Stimulated activated naive CD8-positive, alpha-beta T cell treated with anti-CD3 and anti-CD28 coated beads, Interleukin-15, amount 100 ng/mL, for 72 hours (primary cell): Measurements from ENCODE around the gene CWF19L2.
A peak's percentile ranks its signal among the peaks of the same experiment; 100 is the strongest.
"Not testable (repeated sequence)": the region's sequence is repeated elsewhere in the genome, so short reads cannot be mapped to it uniquely, and the experiment has no call there.

ENCODE experiments used
- ATAC-seq: fragments of 150-1000 bp; cut with Tn5 transposase; 2 replicates; pipeline ENCODE4 v1.10.0; 2021; ENCODE audit warnings: mild to moderate bottlenecking, moderate library complexity
- DNase-seq, 2 donors: peaks; one replicate each; pipeline ENCODE4 v3.0.0; 2021 to 2022
- H3K27ac Mint-ChIP-seq, 2 donors: one replicate each; pipeline ENCODE4 v1.8.0; 2022; ENCODE audit warnings: mild to moderate bottlenecking in 2 of 2, mixed read lengths in 2 of 2, moderate library complexity in 2 of 2
- H3K27me3 Mint-ChIP-seq: one replicate; pipeline ENCODE4 v1.8.0; 2022; ENCODE audit warnings: mixed read lengths
- H3K4me1 Mint-ChIP-seq: one replicate; pipeline ENCODE4 v1.8.0; 2022; ENCODE audit warnings: mild to moderate bottlenecking, mixed read lengths
- H3K4me3 Mint-ChIP-seq, 2 donors: one replicate each; pipeline ENCODE4 v1.8.0; 2022; ENCODE audit warnings: mild to moderate bottlenecking in 2 of 2, mixed read lengths in 2 of 2, moderate library complexity in 1 of 2
- H3K9me3 Mint-ChIP-seq, 2 donors: one replicate each; pipeline ENCODE4 v1.8.0; 2022; ENCODE audit warnings: mixed read lengths in 2 of 2

The CWF19L2 gene

DNA sequence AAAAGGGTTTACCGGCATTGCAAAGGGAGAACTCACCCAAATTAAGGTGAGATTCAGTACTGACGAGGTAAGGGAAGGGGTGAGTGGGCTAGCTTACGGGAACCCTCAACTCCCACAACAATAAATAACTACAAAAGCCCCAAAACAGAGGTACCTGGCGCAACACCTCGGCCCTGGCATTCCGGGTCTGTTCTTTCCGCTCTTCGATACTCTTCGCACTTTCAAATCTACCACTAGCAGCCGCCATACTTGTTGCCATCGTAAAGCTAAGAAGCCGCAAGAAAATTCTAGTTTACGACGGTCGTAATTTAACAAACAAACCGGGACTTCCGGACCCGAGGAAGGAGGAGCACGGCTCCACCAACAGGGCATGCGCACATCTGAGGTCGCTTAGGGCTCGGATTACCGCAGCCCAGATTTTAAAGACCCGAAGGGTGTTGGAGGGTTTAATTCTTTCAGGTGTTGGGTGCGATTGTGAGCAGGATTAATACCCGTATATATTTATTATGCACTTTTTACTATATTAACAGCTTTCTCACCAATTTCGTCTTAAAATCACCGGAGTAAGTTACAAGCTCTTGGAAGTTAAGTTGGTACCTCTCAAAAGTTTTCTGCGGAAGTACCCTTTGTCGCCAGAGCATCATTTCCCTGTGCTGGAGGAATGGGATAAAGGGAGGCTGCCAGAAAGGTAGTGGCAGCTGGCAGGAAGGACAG lies at the start of gene CWF19L2:
Gene CWF19L2, minus strand, starts transcription at position 268 of the 714 bp plus-strand sequence. Its CDS starts 9 bp downstream, at position 259.
- no peaks in the 10 kb centered on the region for H3K27me3 Mint-ChIP-seq
- DNase-seq (peak; percentile 78 to 90), ATAC-seq (peak; percentile 97)
- H3K4me3 Mint-ChIP-seq = peak within 1 kb of the TSS; percentile 82 to 94
- H3K9me3 Mint-ChIP-seq = no peaks in the 10 kb centered on the region
- peaks cover 24% of the 10 kb centered on the region for H3K4me1 Mint-ChIP-seq
- H3K27ac Mint-ChIP-seq = peak within 1 kb of the TSS; percentile 95 to 96

DNA sequence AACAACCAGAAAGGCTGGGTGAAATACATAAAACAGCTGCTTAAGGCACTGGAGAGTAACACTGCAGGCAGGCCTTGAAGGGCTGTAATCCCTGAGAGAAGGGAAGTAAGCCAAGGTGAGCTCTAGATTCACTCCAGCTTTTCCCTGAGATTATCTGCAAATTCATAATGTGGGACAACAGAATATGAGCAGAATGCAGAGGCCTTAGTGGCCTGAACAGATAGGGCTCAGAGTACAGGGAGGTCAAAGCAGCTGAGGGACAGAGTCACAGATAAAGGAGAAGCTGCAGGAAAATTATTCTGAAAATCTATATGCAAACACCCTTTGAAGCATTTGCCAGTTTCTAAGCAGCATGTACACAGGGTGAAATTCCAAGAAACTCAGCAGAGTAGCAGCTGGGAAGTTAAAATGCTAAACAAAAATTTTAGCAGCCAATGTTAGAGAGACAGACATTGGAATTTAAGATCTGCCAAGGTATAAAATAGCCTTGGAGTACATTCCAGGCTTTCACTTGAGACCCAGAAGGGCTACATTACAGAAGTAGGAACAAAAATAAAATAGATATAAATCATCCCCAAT lies 48.1 kb upstream of the CWF19L2 start:
- Mint-ChIP-seq H3K9me3 (peaks cover 13 to 19% of the 10 kb centered on the region in 2 donors), H3K27me3 (no peaks in the 10 kb centered on the region), H3K4me3 (no peak overlapping the region), H3K27ac (no peak overlapping the region), H3K4me1 (no peaks in the 10 kb centered on the region)
- DNase-seq (no peak), ATAC-seq (no peak)

DNA sequence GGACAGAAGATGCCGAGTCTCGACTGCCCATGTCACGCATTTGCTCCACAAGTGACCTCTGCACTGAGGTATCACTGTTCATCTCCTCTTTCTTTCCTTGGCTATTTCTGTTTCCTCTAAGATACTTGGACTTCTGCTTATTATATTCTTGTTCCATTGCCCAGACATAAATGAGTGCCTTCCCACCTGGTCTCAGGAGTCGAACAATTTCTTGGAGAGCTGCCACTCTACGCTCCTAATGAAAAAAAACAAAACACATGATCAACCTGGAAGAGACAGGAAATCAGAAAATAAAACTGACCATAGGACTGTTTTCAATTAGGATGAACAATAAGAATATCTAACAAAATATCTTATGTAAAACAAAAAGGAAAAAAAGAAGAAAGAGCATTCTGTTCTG lies 47.4 kb upstream of the CWF19L2 start:
- peaks cover 13 to 19% of the 10 kb centered on the region in 2 donors for H3K9me3 Mint-ChIP-seq
- no peak overlapping the region for H3K27ac Mint-ChIP-seq
- no peaks in the 10 kb centered on the region for H3K4me1 Mint-ChIP-seq
- H3K27me3 Mint-ChIP-seq = no peaks in the 10 kb centered on the region
- DNase-seq = no peak
- no peak for ATAC-seq
- H3K4me3 Mint-ChIP-seq = no peak overlapping the region

GRCh38 chr11:107501713-107502112 lies 44.1 kb upstream of the CWF19L2 start:
- Mint-ChIP-seq H3K4me3 (no peak overlapping the region), H3K27me3 (no peaks in the 10 kb centered on the region), H3K4me1 (no peaks in the 10 kb centered on the region), H3K27ac (no peak overlapping the region), H3K9me3 (peaks cover 13 to 19% of the 10 kb centered on the region in 2 donors)
- no peak for DNase-seq
- ATAC-seq = no peak

DNA sequence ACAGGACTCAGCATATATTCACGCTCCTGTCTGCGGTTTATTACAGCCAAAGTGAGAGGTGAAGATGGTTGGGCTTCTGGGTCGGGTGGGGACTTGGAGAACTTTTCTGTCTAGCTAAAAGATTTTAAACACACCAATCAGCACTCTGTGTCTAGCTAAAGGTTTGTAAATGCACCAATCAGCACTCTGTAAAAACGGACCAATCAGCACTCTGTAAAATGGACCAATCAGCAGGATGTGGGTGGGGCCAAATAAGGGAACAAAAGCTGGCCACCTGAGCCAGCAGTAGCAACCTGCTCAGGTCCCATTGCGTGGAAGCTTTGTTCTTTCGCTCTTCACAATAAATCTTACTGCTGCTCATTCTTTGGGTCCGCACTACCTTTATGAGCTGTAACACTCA lies 39.7 kb upstream of the CWF19L2 start:
- not testable (repeated sequence) for DNase-seq, H3K9me3 Mint-ChIP-seq, H3K4me1 Mint-ChIP-seq, H3K27me3 Mint-ChIP-seq, H3K4me3 Mint-ChIP-seq, H3K27ac Mint-ChIP-seq, ATAC-seq

DNA sequence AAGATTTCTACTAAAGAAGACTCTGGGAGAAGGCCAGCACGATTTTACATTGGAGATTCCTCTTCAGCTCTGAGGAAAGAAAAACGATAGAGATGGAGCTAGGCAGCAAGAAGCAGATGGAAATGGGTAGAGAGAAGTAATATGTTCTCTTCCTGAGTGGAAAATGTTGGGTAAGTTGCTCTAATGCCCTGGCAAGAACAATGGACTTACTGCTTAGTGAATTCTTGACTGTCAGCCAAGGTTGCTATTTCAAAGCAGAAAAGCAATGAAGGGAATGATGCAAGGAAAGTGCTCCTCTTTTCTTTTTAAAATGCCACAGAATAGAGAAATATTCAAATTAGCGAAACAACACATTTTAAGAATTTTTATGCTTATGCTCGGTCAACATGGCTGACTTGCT lies 38.4 kb upstream of the CWF19L2 start:
- H3K9me3 Mint-ChIP-seq = no peaks in the 10 kb centered on the region
- peak overlapping the region in 1 of 2 donors; percentile 38 for H3K27ac Mint-ChIP-seq

DNA sequence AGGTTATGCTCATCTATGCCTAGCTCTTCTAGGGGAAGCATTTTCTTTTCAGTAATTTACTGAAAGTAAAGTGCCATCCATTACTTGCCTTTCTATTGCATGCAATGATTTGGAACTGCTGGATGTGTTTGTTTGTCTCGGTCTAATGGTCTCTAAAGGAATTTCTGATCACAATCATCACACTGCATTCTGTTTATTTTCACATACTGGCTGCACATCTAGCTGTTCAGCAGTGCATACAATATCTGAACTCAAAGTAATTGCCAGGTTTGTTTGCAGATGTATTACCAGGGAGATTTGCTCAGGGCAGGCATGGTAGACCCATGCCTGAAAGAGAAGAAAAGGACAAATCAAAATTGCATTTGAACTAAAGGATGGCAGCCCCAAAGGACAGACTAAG lies 36.4 kb upstream of the CWF19L2 start:
- ATAC-seq (no peak), DNase-seq (no peak)
- H3K27me3 Mint-ChIP-seq = no peaks in the 10 kb centered on the region
- no peak overlapping the region for H3K4me3 Mint-ChIP-seq
- H3K9me3 Mint-ChIP-seq = no peaks in the 10 kb centered on the region
- H3K4me1 Mint-ChIP-seq = no peaks in the 10 kb centered on the region
- no peak overlapping the region for H3K27ac Mint-ChIP-seq

More for the DNA sequence above, 38.4 kb upstream of the CWF19L2 start:
- no peaks in the 10 kb centered on the region for H3K27me3 Mint-ChIP-seq
- no peaks in the 10 kb centered on the region for H3K4me1 Mint-ChIP-seq
- ATAC-seq (no peak), DNase-seq (no peak)
- H3K4me3 Mint-ChIP-seq = no peak overlapping the region

DNA sequence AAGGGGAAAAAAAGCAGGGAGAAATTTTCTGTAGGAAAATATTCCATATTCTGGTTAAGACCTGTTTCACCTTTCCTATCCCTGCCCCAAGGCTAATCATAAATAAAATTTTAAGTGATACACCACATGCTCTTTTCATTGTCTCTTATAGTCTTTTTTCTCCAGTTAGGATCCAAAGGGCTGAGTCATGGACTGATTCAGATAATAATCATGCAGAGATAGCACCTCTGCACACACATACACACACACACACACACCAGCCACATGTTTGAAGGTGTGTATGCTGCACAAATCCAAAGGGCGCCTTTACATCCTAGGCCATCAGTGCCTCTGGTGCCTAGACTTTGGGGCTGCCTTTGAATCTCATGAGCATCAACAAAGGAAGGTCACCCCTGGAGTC lies 35.5 kb upstream of the CWF19L2 start:
- H3K4me3 Mint-ChIP-seq = no peak overlapping the region
- no peaks in the 10 kb centered on the region for H3K27me3 Mint-ChIP-seq
- H3K9me3 Mint-ChIP-seq = no peaks in the 10 kb centered on the region
- no peaks in the 10 kb centered on the region for H3K4me1 Mint-ChIP-seq
- no peak overlapping the region for H3K27ac Mint-ChIP-seq
- ATAC-seq (no peak), DNase-seq (no peak)

DNA sequence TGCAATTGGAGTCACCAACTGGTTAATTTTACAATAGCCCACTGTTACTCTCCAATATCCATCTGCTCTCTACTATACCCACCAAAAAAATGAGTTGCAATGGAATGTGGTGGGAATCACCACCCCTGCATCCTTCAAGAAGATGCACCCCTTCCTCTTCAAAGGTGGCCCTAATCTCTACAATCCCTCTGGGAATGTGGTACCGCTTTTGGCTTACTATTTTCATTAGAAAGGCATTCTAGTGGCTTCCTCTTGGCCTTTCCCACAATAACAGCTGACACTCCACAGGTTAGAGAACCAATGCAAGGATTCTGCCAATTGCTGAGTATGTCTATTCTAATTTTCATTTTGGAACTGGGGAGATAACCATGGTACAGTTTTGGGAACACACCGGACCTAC lies 33.2 kb upstream of the CWF19L2 start:
- H3K4me3 Mint-ChIP-seq = no peak overlapping the region
- no peaks in the 10 kb centered on the region for H3K4me1 Mint-ChIP-seq
- ATAC-seq (no peak), DNase-seq (no peak)
- no peak overlapping the region for H3K27ac Mint-ChIP-seq
- H3K27me3 Mint-ChIP-seq = no peaks in the 10 kb centered on the region
- H3K9me3 Mint-ChIP-seq = no peaks in the 10 kb centered on the region

- Mint-ChIP-seq H3K4me1 (no peaks in the 10 kb centered on the region), H3K27ac (no peak overlapping the region), H3K27me3 (peaks cover 22% of the 10 kb centered on the region), H3K9me3 (no peaks in the 10 kb centered on the region), H3K4me3 (no peak overlapping the region)
- DNase-seq = no peak
- no peak for ATAC-seq
Observed at GRCh38 chr11:107482234-107482633, 24.6 kb upstream of the CWF19L2 start.

- Mint-ChIP-seq H3K27ac (no peak overlapping the region), H3K4me1 (no peaks in the 10 kb centered on the region), H3K4me3 (no peak overlapping the region), H3K9me3 (no peaks in the 10 kb centered on the region), H3K27me3 (peaks cover 28% of the 10 kb centered on the region)
- DNase-seq (no peak), ATAC-seq (no peak)
Observed at GRCh38 chr11:107478922-107479321, 21.3 kb upstream of the CWF19L2 start.

DNA sequence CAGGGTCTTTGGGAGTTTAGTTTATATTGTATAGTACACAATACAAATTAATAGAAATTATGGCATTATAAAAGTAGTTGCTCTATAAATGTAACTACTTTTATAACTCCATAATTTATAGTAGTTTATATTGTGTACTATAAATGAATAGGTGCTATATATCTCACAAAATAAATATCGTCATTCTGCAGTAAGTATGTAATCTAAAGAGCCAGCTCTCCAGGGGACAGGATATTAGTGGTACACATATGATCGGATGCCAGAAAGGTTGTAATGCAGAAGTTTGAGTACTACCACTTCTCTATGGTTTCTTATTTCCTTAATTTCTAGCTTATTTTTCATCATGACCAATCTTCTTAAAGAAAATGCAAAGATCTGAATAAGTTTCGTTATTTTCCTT lies 20.2 kb upstream of the CWF19L2 start:
- no peaks in the 10 kb centered on the region for H3K9me3 Mint-ChIP-seq
- H3K27me3 Mint-ChIP-seq = peaks cover 26% of the 10 kb centered on the region
- no peaks in the 10 kb centered on the region for H3K4me1 Mint-ChIP-seq
- H3K4me3 Mint-ChIP-seq = no peak overlapping the region
- DNase-seq (no peak), ATAC-seq (no peak)
- H3K27ac Mint-ChIP-seq = no peak overlapping the region

GRCh38 chr11:107473792-107474191 lies 16.2 kb upstream of the CWF19L2 start:
- peaks cover 38% of the 10 kb centered on the region for H3K27me3 Mint-ChIP-seq
- no peak overlapping the region for H3K27ac Mint-ChIP-seq

DNA sequence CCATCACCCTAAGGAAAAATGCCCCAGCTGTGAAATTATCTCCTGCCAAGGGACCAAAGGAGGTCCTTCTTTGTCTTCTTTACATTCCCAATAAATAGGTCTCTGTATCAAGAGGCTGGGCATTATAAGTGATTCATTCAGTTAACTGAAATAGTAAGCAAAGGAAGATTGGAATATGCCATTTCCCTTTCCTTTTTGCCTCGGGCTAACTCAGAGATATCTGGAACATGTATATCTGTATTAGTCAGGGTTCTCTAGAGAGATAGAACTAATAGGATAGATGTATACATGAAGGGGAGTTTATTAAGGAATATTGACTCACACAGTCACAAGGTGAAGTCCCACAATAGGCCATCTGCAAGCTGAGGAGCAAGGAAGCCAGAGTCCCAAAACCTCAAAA lies 15.3 kb upstream of the CWF19L2 start:
- Mint-ChIP-seq H3K4me1 (no peaks in the 10 kb centered on the region), H3K9me3 (peaks cover 0 to 5% of the 10 kb centered on the region in 2 donors), H3K27me3 (peaks cover 45% of the 10 kb centered on the region)

More at GRCh38 chr11:107473792-107474191, 16.2 kb upstream of the CWF19L2 start:
- no peak overlapping the region for H3K4me3 Mint-ChIP-seq
- no peak for DNase-seq
- H3K4me1 Mint-ChIP-seq = no peaks in the 10 kb centered on the region
- ATAC-seq = no peak
- H3K9me3 Mint-ChIP-seq = peaks cover 0 to 5% of the 10 kb centered on the region in 2 donors

GRCh38 chr11:107468596-107468995 lies 11.0 kb upstream of the CWF19L2 start:
- H3K27me3 Mint-ChIP-seq = peaks cover 36% of the 10 kb centered on the region
- peaks cover 6 to 15% of the 10 kb centered on the region in 2 donors for H3K9me3 Mint-ChIP-seq
- DNase-seq (no peak), ATAC-seq (no peak)
- H3K27ac Mint-ChIP-seq = no peak overlapping the region
- H3K4me3 Mint-ChIP-seq = no peak overlapping the region
- no peaks in the 10 kb centered on the region for H3K4me1 Mint-ChIP-seq

More for the DNA sequence above, 15.3 kb upstream of the CWF19L2 start:
- Mint-ChIP-seq H3K27ac (no peak overlapping the region), H3K4me3 (no peak overlapping the region)
- no peak for ATAC-seq
- DNase-seq = no peak

- peaks cover 11 to 19% of the 10 kb centered on the region in 2 donors for H3K9me3 Mint-ChIP-seq
- ATAC-seq (no peak), DNase-seq (no peak)
- H3K4me3 Mint-ChIP-seq = no peak overlapping the region
- no peaks in the 10 kb centered on the region for H3K4me1 Mint-ChIP-seq
- H3K27me3 Mint-ChIP-seq = peaks cover 33% of the 10 kb centered on the region
- no peak overlapping the region for H3K27ac Mint-ChIP-seq
Observed at GRCh38 chr11:107467696-107468095, 10.1 kb upstream of the CWF19L2 start.
